Activated naive CD4-positive, alpha-beta T cell treated with anti-CD3 and anti-CD28 coated beads, Interleukin-2, amount 50 U/mL, for 24 hours (primary cell): Measurements from ENCODE around the gene MPP7.

ENCODE experiments used
- H3K27ac Mint-ChIP-seq: one replicate; pipeline ENCODE4 v1.8.0; 2021; ENCODE audit warnings: mild to moderate bottlenecking, mixed read lengths
- H3K27me3 Mint-ChIP-seq: one replicate; pipeline ENCODE4 v1.8.0; 2021; ENCODE audit warnings: mixed read lengths
- H3K36me3 Mint-ChIP-seq: one replicate; pipeline ENCODE4 v1.8.0; 2021; ENCODE audit warnings: mixed read lengths
- H3K4me1 Mint-ChIP-seq: one replicate; pipeline ENCODE4 v1.8.0; 2021; ENCODE audit warnings: mixed read lengths
- H3K4me3 Mint-ChIP-seq: one replicate; pipeline ENCODE4 v1.8.0; 2021; ENCODE audit warnings: mild to moderate bottlenecking, mixed read lengths
- H3K9me3 Mint-ChIP-seq: one replicate; pipeline ENCODE4 v1.8.0; 2021; ENCODE audit warnings: mixed read lengths

MPP7 gene

GRCh38 chr10:28263136-28263857 lies 39.6 kb downstream of the MPP7 start:
- H3K27ac Mint-ChIP-seq: peak overlapping the region; percentile 76
- peaks cover 9% of the 10 kb centered on the region for H3K36me3 Mint-ChIP-seq

GRCh38 chr10:28256776-28257175 lies 46.1 kb downstream of the MPP7 start:
- Mint-ChIP-seq H3K27me3 (no peaks in the 10 kb centered on the region), H3K36me3 (peaks cover 1% of the 10 kb centered on the region), H3K4me3 (no peak overlapping the region), H3K27ac (no peak overlapping the region), H3K9me3 (no peaks in the 10 kb centered on the region), H3K4me1 (peaks cover 44% of the 10 kb centered on the region)

More at GRCh38 chr10:28263136-28263857, 39.6 kb downstream of the MPP7 start:
- Mint-ChIP-seq H3K4me3 (no peak overlapping the region), H3K9me3 (no peaks in the 10 kb centered on the region), H3K27me3 (no peaks in the 10 kb centered on the region), H3K4me1 (peaks cover 40% of the 10 kb centered on the region)

- peak overlapping the region; percentile 43 for H3K27ac Mint-ChIP-seq
- H3K4me1 Mint-ChIP-seq: peaks cover 37% of the 10 kb centered on the region
- no peak overlapping the region for H3K4me3 Mint-ChIP-seq
- no peaks in the 10 kb centered on the region for H3K9me3 Mint-ChIP-seq
- H3K36me3 Mint-ChIP-seq: peaks cover 1% of the 10 kb centered on the region
- no peaks in the 10 kb centered on the region for H3K27me3 Mint-ChIP-seq
Observed at GRCh38 chr10:28254290-28254985, 48.4 kb downstream of the MPP7 start.

GRCh38 chr10:28253169-28253785 lies 49.6 kb downstream of the MPP7 start:
- H3K27me3 Mint-ChIP-seq: no peaks in the 10 kb centered on the region
- peaks cover 1% of the 10 kb centered on the region for H3K36me3 Mint-ChIP-seq
- H3K9me3 Mint-ChIP-seq: no peaks in the 10 kb centered on the region
- H3K27ac Mint-ChIP-seq: no peak overlapping the region
- H3K4me3 Mint-ChIP-seq: no peak overlapping the region
- peaks cover 42% of the 10 kb centered on the region for H3K4me1 Mint-ChIP-seq
